Skeletal muscle cell (primary cell): Measurements from ENCODE around the gene KLK13.

Experiments
- DNase-seq: peaks from one replicate; pipeline ENCODE4 v3.0.0-alpha.2; 2010; ENCODE audit warnings: low read depth
- H3K4me3 ChIP-seq: 2 replicates; pipeline ENCODE4 v1.5.1; 2011; ENCODE audit warnings: low read depth, mild to moderate bottlenecking, control low read depth, low read length, moderate library complexity

Gene KLK13

GRCh38 chr19:51064534-51065220 is at the start of gene KLK13:
Gene KLK13, minus strand, starts transcription at chr19:51065092. Its CDS starts 25 bp downstream, at chr19:51065067.
- peak within 1 kb of the TSS; percentile 3 for H3K4me3 ChIP-seq
- DNase-seq: no peak

- H3K4me3 ChIP-seq: no peak overlapping the region
- no peak for DNase-seq
Measured at GRCh38 chr19:51114087-51114729, 49.3 kb upstream of the KLK13 start.

- no peak overlapping the region for H3K4me3 ChIP-seq
- DNase-seq: no peak
Measured at GRCh38 chr19:51111606-51112005, 46.7 kb upstream of the KLK13 start.

GRCh38 chr19:51110666-51110971 is 45.7 kb upstream of the KLK13 start:
- H3K4me3 ChIP-seq: no peak overlapping the region
- no peak for DNase-seq

GRCh38 chr19:51108805-51109146 is 43.9 kb upstream of the KLK13 start:
- peak overlapping the region; percentile 59 for H3K4me3 ChIP-seq
- no peak for DNase-seq

GRCh38 chr19:51108066-51108804 is 43.3 kb upstream of the KLK13 start, which contains the start of gene CTU1:
Gene CTU1, minus strand, starts transcription at chr19:51108409. Its CDS starts 3,840 bp downstream, at chr19:51104569.
- H3K4me3 ChIP-seq: peak within 1 kb of the TSS; percentile 59
- DNase-seq: peak; percentile 97

- DNase-seq: no peak
- peak overlapping the region; percentile 59 for H3K4me3 ChIP-seq
Measured at GRCh38 chr19:51107406-51108065, 42.6 kb upstream of the KLK13 start.

GRCh38 chr19:51103926-51104341 is 39.0 kb upstream of the KLK13 start:
- H3K4me3 ChIP-seq: no peak overlapping the region
- DNase-seq: no peak

- H3K4me3 ChIP-seq: no peak overlapping the region
- no peak for DNase-seq
Measured at GRCh38 chr19:51102991-51103390, 38.1 kb upstream of the KLK13 start.

GRCh38 chr19:51101171-51101865 is 36.4 kb upstream of the KLK13 start:
- DNase-seq: no peak
- no peak overlapping the region for H3K4me3 ChIP-seq

GRCh38 chr19:51100601-51101000 is 35.7 kb upstream of the KLK13 start:
- no peak for DNase-seq
- no peak overlapping the region for H3K4me3 ChIP-seq

GRCh38 chr19:51099047-51099382 is 34.1 kb upstream of the KLK13 start:
- DNase-seq: no peak
- H3K4me3 ChIP-seq: no peak overlapping the region

GRCh38 chr19:51098365-51099046 is 33.6 kb upstream of the KLK13 start:
- DNase-seq: no peak

GRCh38 chr19:51097796-51098195 is 32.9 kb upstream of the KLK13 start:
- no peak for DNase-seq

More at GRCh38 chr19:51098365-51099046, 33.6 kb upstream of the KLK13 start:
- no peak overlapping the region for H3K4me3 ChIP-seq

GRCh38 chr19:51097166-51097738 is 32.4 kb upstream of the KLK13 start:
- no peak overlapping the region for H3K4me3 ChIP-seq
- DNase-seq: peak; percentile 22

More at GRCh38 chr19:51097796-51098195, 32.9 kb upstream of the KLK13 start:
- no peak overlapping the region for H3K4me3 ChIP-seq

GRCh38 chr19:51096473-51097165 is 31.7 kb upstream of the KLK13 start:
- no peak for DNase-seq
- H3K4me3 ChIP-seq: no peak overlapping the region

- no peak for DNase-seq
- no peak overlapping the region for H3K4me3 ChIP-seq
Measured at GRCh38 chr19:51094696-51095279, 29.9 kb upstream of the KLK13 start.
